GDM1 (cell line): ENCODE data around the gene PNCK.

Experiments used
- DNase-seq: peaks from one replicate; lab custom pipeline; 2025; lab: John Stamatoyannopoulos, UW

Gene PNCK

GRCh38 chrX:153657161-153657560 lies 16.5 kb downstream of the PNCK start:
- no peak for DNase-seq

- DNase-seq = no peak
Observed at GRCh38 chrX:153653556-153653955, 20.1 kb downstream of the PNCK start.

GRCh38 chrX:153651540-153652079 lies 22.0 kb downstream of the PNCK start:
- no peak for DNase-seq

- DNase-seq = no peak
Observed at GRCh38 chrX:153650959-153651358, 22.7 kb downstream of the PNCK start.

GRCh38 chrX:153649915-153650782 lies 23.5 kb downstream of the PNCK start:
- no peak for DNase-seq

- no peak for DNase-seq
Observed at GRCh38 chrX:153649178-153649914, 24.3 kb downstream of the PNCK start.

- no peak for DNase-seq
Observed at GRCh38 chrX:153648358-153649177, 25.0 kb downstream of the PNCK start.

- no peak for DNase-seq
Observed at GRCh38 chrX:153647461-153648357, 25.9 kb downstream of the PNCK start.

GRCh38 chrX:153646620-153647373 lies 26.8 kb downstream of the PNCK start, which contains the start of gene DUSP9:
Gene DUSP9 (plus strand): TSS chrX:153647203. CDS start chrX:153647954, 751 bp downstream.
- DNase-seq = no peak

GRCh38 chrX:153645921-153646488 lies 27.6 kb downstream of the PNCK start:
- no peak for DNase-seq

- no peak for DNase-seq
Observed at GRCh38 chrX:153645151-153645550, 28.5 kb downstream of the PNCK start.

- DNase-seq = no peak
Observed at GRCh38 chrX:153644356-153645125, 29.1 kb downstream of the PNCK start.

GRCh38 chrX:153643431-153644351 lies 29.9 kb downstream of the PNCK start:
- DNase-seq = no peak

- DNase-seq = no peak
Observed at GRCh38 chrX:153642655-153643430, 30.8 kb downstream of the PNCK start.

GRCh38 chrX:153642051-153642654 lies 31.5 kb downstream of the PNCK start:
- DNase-seq = no peak

- DNase-seq = no peak
Observed at GRCh38 chrX:153641627-153642026, 32.0 kb downstream of the PNCK start.
